GM19023 (cell line): ENCODE data around the gene TCAP.

Experiments used
- ATAC-seq: cut with Tn5 transposase; IDR thresholded peaks from one replicate; pipeline ENCODE4 v1.9.1; 2021; ENCODE audit warnings: mild to moderate bottlenecking, moderate library complexity; ENCODE audit not compliant: unreplicated experiment

TCAP gene

GRCh38 chr17:39666231-39666600, 1.1 kb downstream of the TCAP start:
- ATAC-seq: no peak

GRCh38 chr17:39666601-39667261, 1.6 kb downstream of the TCAP start:
- ATAC-seq: no peak

GRCh38 chr17:39667262-39667944, 2.3 kb downstream of the TCAP start:
- ATAC-seq: no peak

- ATAC-seq: no peak
Observed at GRCh38 chr17:39667945-39668924, 3.1 kb downstream of the TCAP start, which contains the start of gene PNMT. PNMT (plus strand) TSS chr17:39668453; CDS start chr17:39668476, 23 bp downstream.

GRCh38 chr17:39669897-39670735, 5.0 kb downstream of the TCAP start:
- ATAC-seq: no peak

GRCh38 chr17:39670746-39671145, 5.6 kb downstream of the TCAP start:
- ATAC-seq: no peak

- ATAC-seq: no peak
Observed at GRCh38 chr17:39671651-39672521, 6.7 kb downstream of the TCAP start.

GRCh38 chr17:39672522-39673334, 7.6 kb downstream of the TCAP start:
- ATAC-seq: no peak

- ATAC-seq: no peak
Observed at GRCh38 chr17:39673335-39674081, 8.4 kb downstream of the TCAP start.

GRCh38 chr17:39674179-39674578, 9.0 kb downstream of the TCAP start:
- ATAC-seq: no peak

GRCh38 chr17:39674702-39675389, 9.7 kb downstream of the TCAP start:
- no peak for ATAC-seq

- no peak for ATAC-seq
Observed at GRCh38 chr17:39675390-39676082, 10.4 kb downstream of the TCAP start.

- no peak for ATAC-seq
Observed at GRCh38 chr17:39676198-39676819, 11.2 kb downstream of the TCAP start.

- no peak for ATAC-seq
Observed at GRCh38 chr17:39677072-39677471, 11.9 kb downstream of the TCAP start.

- no peak for ATAC-seq
Observed at GRCh38 chr17:39677542-39678339, 12.6 kb downstream of the TCAP start.
